IMR-90 (cell line): ENCODE data around the gene GSTT2B. TPM values are rescaled to one million over a fixed set of nuclear protein-coding genes. Genes with fewer than 3 reads are reported as not detected.

ENCODE experiments used
- ATAC-seq: fragments of 200-7000 bp; cut with Tn5 transposase; 2 replicates; pipeline ENCODE4 v1.9.1; 2020; ENCODE audit warnings: low read depth, mild to moderate bottlenecking, moderate library complexity
- BruUV-seq: library from RNA; stranded (reverse); fragments of 400-500 nt; replicated peaks from 2 replicates; lab custom pipeline; 2021; lab: Mats Ljungman, UMichigan
- CTCF ChIA-PET: fragments of 300-600 bp; formaldehyde crosslinking; extraction: SDS; loops from one replicate; lab custom pipeline; 2021; ENCODE audit warnings: antibody characterized with exemption; lab: Yijun Ruan, JAX
- POLR2A ChIA-PET: fragments of 300-600 bp; sonication (Branson Sonifier 250); formaldehyde crosslinking; loops from one replicate; lab custom pipeline; 2022; ENCODE audit warnings: antibody characterized with exemption; ENCODE audit not compliant: unreplicated experiment; lab: Charles Lee
- DNase-seq: peaks from one replicate; pipeline ENCODE4 v3.0.0; 2013
- H2AFZ ChIP-seq: replicated peaks from 2 replicates; pipeline ENCODE3; 2013; ENCODE audit warnings: low read length, mild to moderate bottlenecking; ENCODE audit not compliant: poor library complexity
- H2AK5ac ChIP-seq: 2 replicates; pipeline ENCODE4 v1.6.1; 2013; ENCODE audit warnings: low read depth, low read length, inconsistent platforms
- H2AK9ac ChIP-seq: replicated peaks from 2 replicates; pipeline ENCODE3; 2013; ENCODE audit warnings: mild to moderate bottlenecking, low read depth, low read length, moderate library complexity; ENCODE audit not compliant: poor library complexity
- H2BK120ac ChIP-seq: 2 replicates; pipeline ENCODE4 v1.6.1; 2013; ENCODE audit warnings: low read depth, low read length, inconsistent platforms
- H2BK15ac ChIP-seq: 3 replicates; pipeline ENCODE4 v1.6.1; 2013; ENCODE audit warnings: low read depth, low read length, inconsistent platforms
- H2BK20ac ChIP-seq: 2 replicates; pipeline ENCODE4 v1.6.1; 2013; ENCODE audit warnings: low read depth, mild to moderate bottlenecking, inconsistent platforms, low read length, moderate library complexity
- H2BK5ac ChIP-seq: 2 replicates; pipeline ENCODE4 v1.6.1; 2013; ENCODE audit warnings: mild to moderate bottlenecking, low read depth, low read length, inconsistent platforms; ENCODE audit not compliant: poor library complexity, severe bottlenecking
- H3K14ac ChIP-seq: replicated peaks from 2 replicates; pipeline ENCODE4 v1.6.1; 2013; ENCODE audit warnings: low read depth, low read length, inconsistent platforms
- H3K18ac ChIP-seq: 2 replicates; pipeline ENCODE4 v1.6.1; 2013; ENCODE audit warnings: low read depth, low read length, control low read depth
- H3K23ac ChIP-seq: 2 replicates; pipeline ENCODE4 v1.6.1; 2013; ENCODE audit warnings: low read depth, low read length, inconsistent platforms
- H3K27ac ChIP-seq: 2 replicates; pipeline ENCODE4 v1.5.1; 2013; ENCODE audit warnings: mild to moderate bottlenecking, control low read depth, low read length; ENCODE audit not compliant: insufficient read depth
- H3K27me3 ChIP-seq: 2 replicates; pipeline ENCODE4 v1.6.1; 2013; ENCODE audit warnings: low read length; ENCODE audit not compliant: control insufficient read depth, insufficient read depth
- H3K36me3 ChIP-seq: 2 replicates; pipeline ENCODE4 v1.6.1; 2013; ENCODE audit warnings: low read length, mixed read lengths; ENCODE audit not compliant: control insufficient read depth, insufficient read depth
- H3K4ac ChIP-seq: 2 replicates; pipeline ENCODE4 v1.6.1; 2013; ENCODE audit warnings: low read depth, low read length, inconsistent platforms
- H3K4me1 ChIP-seq: 2 replicates; pipeline ENCODE4 v1.6.1; 2013; ENCODE audit warnings: low read length, mixed read lengths; ENCODE audit not compliant: control insufficient read depth, insufficient read depth
- H3K4me2 ChIP-seq: 2 replicates; pipeline ENCODE4 v1.6.1; 2013; ENCODE audit warnings: low read depth, mild to moderate bottlenecking, control low read depth, low read length, moderate library complexity
- H3K4me3 ChIP-seq: 2 replicates; pipeline ENCODE4 v1.5.1; 2013; ENCODE audit warnings: low read depth, mild to moderate bottlenecking, control low read depth, low read length, moderate library complexity; ENCODE audit not compliant: insufficient read depth
- H3K56ac ChIP-seq: 2 replicates; pipeline ENCODE4 v1.6.1; 2013; ENCODE audit warnings: low read length, inconsistent platforms; ENCODE audit not compliant: insufficient read depth; ENCODE audit errors: extremely low read depth
- H3K79me1 ChIP-seq, 2 experiments: 2 replicates each; pipeline ENCODE4 v1.6.1; 2013; ENCODE audit warnings: low read length in 2 of 2, inconsistent platforms in 1 of 2, low read depth in 1 of 2
- H3K9ac ChIP-seq: 2 replicates; pipeline ENCODE4 v1.6.1; 2013; ENCODE audit warnings: low read depth, low read length, control low read depth
- H3K9me1 ChIP-seq: 2 replicates; pipeline ENCODE4 v1.6.1; 2013; ENCODE audit warnings: low read length, inconsistent platforms; ENCODE audit not compliant: insufficient read depth
- H3K9me3 ChIP-seq: 2 replicates; pipeline ENCODE4 v1.6.1; 2013; ENCODE audit warnings: low read length; ENCODE audit not compliant: control insufficient read depth, insufficient read depth
- H4K20me1 ChIP-seq: 2 replicates; pipeline ENCODE4 v1.6.1; 2013; ENCODE audit warnings: low read length, inconsistent platforms; ENCODE audit not compliant: insufficient read depth
- H4K5ac ChIP-seq: 2 replicates; pipeline ENCODE4 v1.6.1; 2013; ENCODE audit warnings: mild to moderate bottlenecking, low read depth, low read length, control low read depth
- H4K8ac ChIP-seq, 2 experiments: 2 replicates each; pipeline ENCODE4 v1.6.1; 2013; ENCODE audit warnings: low read depth in 2 of 2, low read length in 2 of 2, control low read depth in 1 of 2, inconsistent platforms in 1 of 2
- H4K91ac ChIP-seq: 2 replicates; pipeline ENCODE4 v1.6.1; 2013; ENCODE audit warnings: low read depth, low read length, inconsistent platforms; ENCODE audit not compliant: insufficient read depth
- BHLHE40 ChIP-seq: fragments of 150-350 bp; IDR thresholded peaks from 2 replicates; pipeline ENCODE4 v1.6.1; 2016; ENCODE audit warnings: mild to moderate bottlenecking, low read depth, low read length
- CEBPB ChIP-seq: IDR thresholded peaks from 2 replicates; pipeline ENCODE4 v1.6.1; 2012; ENCODE audit warnings: low read depth, low read length, improper control_type of control experiment
- CHD1 ChIP-seq: IDR thresholded peaks from 2 replicates; pipeline ENCODE4 v1.6.1; 2012; ENCODE audit warnings: low read depth, low read length, improper control_type of control experiment
- CTCF ChIP-seq: conservative IDR thresholded peaks from 2 replicates; pipeline ENCODE4 v1.5.1; 2012; ENCODE audit warnings: mild to moderate bottlenecking, low read depth, low read length, improper control_type of control experiment
- FOS ChIP-seq: fragments of 150-350 bp; IDR thresholded peaks from 2 replicates; pipeline ENCODE4 v1.6.1; 2016; ENCODE audit warnings: low read depth, low read length
- MAFK ChIP-seq: IDR thresholded peaks from 2 replicates; pipeline ENCODE4 v1.6.1; 2012; ENCODE audit warnings: low read depth, low read length, improper control_type of control experiment
- NFE2L2 ChIP-seq: fragments of 150-350 bp; IDR thresholded peaks from 2 replicates; pipeline ENCODE4 v1.6.1; 2016; ENCODE audit warnings: low read depth, mild to moderate bottlenecking, low read length
- POLR2A ChIP-seq: IDR thresholded peaks from 2 replicates; pipeline ENCODE4 v1.6.1; 2012; ENCODE audit warnings: mild to moderate bottlenecking, low read depth, low read length
- RFX5 ChIP-seq: IDR thresholded peaks from 2 replicates; pipeline ENCODE4 v1.8.0; 2012; ENCODE audit warnings: low read depth, mild to moderate bottlenecking, low read length, moderate library complexity
- USF2 ChIP-seq: fragments of 150-350 bp; IDR thresholded peaks from 2 replicates; pipeline ENCODE4 v1.6.1; 2017; ENCODE audit warnings: mild to moderate bottlenecking, antibody characterized with exemption, low read length, low read depth
- WGBS, 2 experiments: methylation state at CpG; one replicate each; pipeline versions ENCODE4 v1.1.5 to v1.1.7; 2013; ENCODE audit warnings: missing lambda C conversion rate in 2 of 2; ENCODE audit not compliant: insufficient read length in 1 of 2; ENCODE audit errors: extremely low coverage in 2 of 2; 5-methylcytosine and 5-hydroxymethylcytosine counted together
- dilution Hi-C: fragments of 300-500 bp; cut with HindIII; formaldehyde crosslinking; loops from one replicate; pipeline ENCODE4 v1.14.3; 2018; ENCODE audit warnings: low sequenced_read_pairs; ENCODE audit not compliant: unreplicated experiment
- in situ Hi-C: fragments of 300-500 bp; cut with MboI; formaldehyde crosslinking; loops from 3 replicates; pipeline ENCODE4 v1.14.3; 2019; ENCODE audit warnings: low sequenced_read_pairs, inconsistent platforms, mixed read lengths
- intact Hi-C: fragments of 100-400 bp; cut with micrococcal nuclease; formaldehyde crosslinking; loops from 2 replicates; pipeline ENCODE4 v1.10.0; 2022
- polyA plus RNA-seq, 3 experiments: library from polyadenylated mRNA; depleted of rRNA; stranded (reverse); fragments of >200 nt; gene quantifications; 2 replicates each; pipeline ENCODE4 v1.2.3, GENCODE V29; 2012; ENCODE audit warnings: low replicate concordance in 1 of 3
- total RNA-seq: library from RNA; depleted of rRNA; stranded (reverse); fragments of >200 nt; gene quantifications from 2 replicates; pipeline ENCODE4 v1.2.3, GENCODE V29; 2012

Gene GSTT2B
- total and polyA plus RNA-seq, 2 of the 4 experiments (the other 2 are of a cell fraction), result 15.1 to 77.0 TPM

GRCh38 chr22:23926561-23926960 lies 34.4 kb downstream of the GSTT2B start:
- H3K9me3 ChIP-seq, result peaks cover 12% of the 10 kb centered on the region
- H4K8ac ChIP-seq, result no peak overlapping the region
- no peak overlapping the region for H3K14ac ChIP-seq
- H3K4ac ChIP-seq, result no peak overlapping the region
- H3K23ac ChIP-seq, result no peak overlapping the region
- no CpG with 5 or more reads among the region's 14 CpGs for WGBS, 2 experiments
- H3K9ac ChIP-seq, result no peak overlapping the region
- no peaks in the 10 kb centered on the region for H3K79me1 ChIP-seq
- no peak overlapping the region for H3K4me2 ChIP-seq
- no peak overlapping the region for H2AK5ac ChIP-seq
- no peak overlapping the region for H2BK5ac ChIP-seq
- H2AFZ ChIP-seq, result no peak overlapping the region
- BruUV-seq, result no TSS peak
- dilution Hi-C loops (no loop called here), in situ Hi-C loops (no loop called here), intact Hi-C loops (no loop called here)
- ATAC-seq (no peak), DNase-seq (no peak)
- CTCF ChIA-PET, result no interaction called here
- no peaks in the 10 kb centered on the region for H3K36me3 ChIP-seq
- no peak overlapping the region for H3K27ac ChIP-seq
- no peak overlapping the region for H3K56ac ChIP-seq
- TF ChIP-seq RFX5 (no peak), MAFK (no peak), CHD1 (no peak), CEBPB (no peak), BHLHE40 (no peak), POLR2A (no peak), CTCF (no peak), USF2 (no peak), FOS (no peak), NFE2L2 (no peak)
- H4K91ac ChIP-seq, result no peak overlapping the region
- no peak overlapping the region for H3K18ac ChIP-seq
- H3K4me1 ChIP-seq, result no peaks in the 10 kb centered on the region
- H2AK9ac ChIP-seq, result no peak overlapping the region
- POLR2A ChIA-PET, result no interaction called here
- no peak overlapping the region for H2BK120ac ChIP-seq
- no peaks in the 10 kb centered on the region for H4K20me1 ChIP-seq
- no peak overlapping the region for H3K4me3 ChIP-seq
- no peak overlapping the region for H4K5ac ChIP-seq
- H3K27me3 ChIP-seq, result no peaks in the 10 kb centered on the region
- no peaks in the 10 kb centered on the region for H3K9me1 ChIP-seq
- H2BK15ac ChIP-seq, result no peak overlapping the region
- no peak overlapping the region for H2BK20ac ChIP-seq
